HUDEP-2 (cell line): ENCODE data around the gene MPST.
A peak's percentile ranks its signal among the peaks of the same experiment; 100 is the strongest.
"Not testable (repeated sequence)": the region's sequence is repeated elsewhere in the genome, so short reads cannot be mapped to it uniquely, and the experiment has no call there.

Experiments used
- DNase-seq, 76 experiments: peaks; one replicate each; lab custom pipeline; 2025; ENCODE audit not compliant: unreplicated experiment in 76 of 76; lab: John Stamatoyannopoulos, UW

Gene MPST

GRCh38 chr22:37058917-37059701 is 39.6 kb downstream of the MPST start:
- no peak for DNase-seq

- DNase-seq = no peak
Observed at GRCh38 chr22:37059876-37060449, 40.4 kb downstream of the MPST start.

- no peak for DNase-seq
Observed at GRCh38 chr22:37060801-37061610, 41.5 kb downstream of the MPST start.

- peak in 18 of 76 experiments; percentile 5 to 62 (median 26) for DNase-seq
Observed at GRCh38 chr22:37061611-37062375, 42.3 kb downstream of the MPST start.

GRCh38 chr22:37062376-37062675 is 42.8 kb downstream of the MPST start:
- no peak for DNase-seq

GRCh38 chr22:37062702-37063381 is 43.3 kb downstream of the MPST start:
- DNase-seq = no peak

- DNase-seq = no peak
Observed at GRCh38 chr22:37063431-37064420, 44.2 kb downstream of the MPST start.

GRCh38 chr22:37064553-37064952 is 45.0 kb downstream of the MPST start:
- no peak for DNase-seq

GRCh38 chr22:37065180-37065579 is 45.6 kb downstream of the MPST start:
- DNase-seq = no peak

GRCh38 chr22:37065961-37066360 is 46.4 kb downstream of the MPST start:
- DNase-seq = no peak

- DNase-seq = no peak
Observed at GRCh38 chr22:37067428-37067827, 47.9 kb downstream of the MPST start.

GRCh38 chr22:37068859-37069258 is 49.3 kb downstream of the MPST start:
- no peak for DNase-seq

GRCh38 chr22:37069319-37069718 is 49.8 kb downstream of the MPST start:
- DNase-seq = no peak

GRCh38 chr22:37069719-37070118 is 50.2 kb downstream of the MPST start:
- no peak for DNase-seq

- DNase-seq = no peak
Observed at GRCh38 chr22:37070334-37070733, 50.8 kb downstream of the MPST start.

- no peak for DNase-seq
Observed at GRCh38 chr22:37070744-37071143, 51.2 kb downstream of the MPST start.

- not testable (repeated sequence) for DNase-seq
Observed at GRCh38 chr22:37071850-37072592, 52.5 kb downstream of the MPST start.

GRCh38 chr22:37072673-37073072 is 53.1 kb downstream of the MPST start:
- DNase-seq = no peak

GRCh38 chr22:37074537-37074936 is 55.0 kb downstream of the MPST start:
- no peak for DNase-seq
